ENCODE data around the gene CRTAC1.

DNA sequence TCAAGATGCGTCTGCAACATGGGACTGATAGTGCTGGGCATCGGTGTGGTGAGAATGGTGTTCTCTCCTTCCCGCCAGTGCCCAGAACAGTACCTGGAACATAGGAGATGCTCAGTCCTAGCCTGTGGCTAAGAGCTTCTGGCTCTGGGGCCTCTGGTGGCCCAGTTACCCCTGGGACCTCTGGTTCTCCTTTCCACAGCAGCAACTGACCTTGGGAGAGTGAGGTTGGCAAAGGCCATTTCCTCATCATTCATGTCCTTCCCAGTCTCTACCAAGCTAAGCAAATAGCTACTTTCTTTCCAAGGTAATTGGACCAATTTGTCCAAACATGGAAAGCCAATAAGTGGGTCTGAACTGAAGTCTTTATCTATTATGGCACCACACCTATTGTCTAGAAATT, 192.3 kb downstream of the CRTAC1 start:
- TF ChIP-seq CTCF (conservative IDR thresholded peaks at IDR 0.05) (no peak), ZFX (IDR thresholded peaks at IDR 0.05) (no peak)
